Measurements from ENCODE around the gene HS6ST3.

Gene HS6ST3

GRCh38 chr13:96824140-96824539, 734.2 kb downstream of the HS6ST3 start:
- Histone ChIP-seq H3K9me3 (ENCODE audit: severe bottlenecking) (no peaks in the 10 kb centered on the region), H3K36me3 (no peaks in the 10 kb centered on the region), H3K4me3 (ENCODE audit: low read depth, low read length) (no peak overlapping the region), H3K27me3 (ENCODE audit: insufficient read depth, low read depth, severe bottlenecking) (peaks cover 83% of the 10 kb centered on the region), H3K27ac (no peak overlapping the region)
- no peak for TF ChIP-seq CTCF (IDR thresholded peaks at IDR 0.05; ENCODE audit: low read depth, low read length)
- no peak for DNase-seq

- Histone ChIP-seq H3K27me3 (ENCODE audit: insufficient read depth, low read depth, severe bottlenecking) (peaks cover 70% of the 10 kb centered on the region), H3K36me3 (no peaks in the 10 kb centered on the region), H3K4me3 (ENCODE audit: low read depth, low read length) (no peak overlapping the region), H3K9me3 (ENCODE audit: severe bottlenecking) (no peaks in the 10 kb centered on the region), H3K27ac (no peak overlapping the region)
- TF ChIP-seq CTCF (IDR thresholded peaks at IDR 0.05; ENCODE audit: low read depth, low read length): no peak
- no peak for DNase-seq
Observed at GRCh38 chr13:96825653-96826052, 735.7 kb downstream of the HS6ST3 start.

GRCh38 chr13:96834626-96835025, 744.7 kb downstream of the HS6ST3 start:
- Histone ChIP-seq H3K4me3 (ENCODE audit: low read depth, low read length) (no peak overlapping the region), H3K36me3 (no peaks in the 10 kb centered on the region), H3K27me3 (ENCODE audit: insufficient read depth, low read depth, severe bottlenecking) (peaks cover 80% of the 10 kb centered on the region), H3K9me3 (ENCODE audit: severe bottlenecking) (peaks cover 8% of the 10 kb centered on the region), H3K27ac (no peak overlapping the region)
- DNase-seq: no peak
- no peak for TF ChIP-seq CTCF (IDR thresholded peaks at IDR 0.05; ENCODE audit: low read depth, low read length)

- H3K9me3 ChIP-seq (ENCODE audit: severe bottlenecking): peaks cover 8% of the 10 kb centered on the region
- no peak overlapping the region for H3K4me3 ChIP-seq (ENCODE audit: low read depth, low read length)
- DNase-seq: no peak
- peaks cover 89% of the 10 kb centered on the region for H3K27me3 ChIP-seq (ENCODE audit: insufficient read depth, low read depth, severe bottlenecking)
- no peaks in the 10 kb centered on the region for H3K36me3 ChIP-seq
- H3K27ac ChIP-seq: no peak overlapping the region
- no peak for TF ChIP-seq CTCF (IDR thresholded peaks at IDR 0.05; ENCODE audit: low read depth, low read length)
Observed at GRCh38 chr13:96835546-96835945, 745.6 kb downstream of the HS6ST3 start.

- Histone ChIP-seq H3K27ac (no peak overlapping the region), H3K36me3 (no peaks in the 10 kb centered on the region), H3K9me3 (ENCODE audit: severe bottlenecking) (peaks cover 3% of the 10 kb centered on the region), H3K4me3 (ENCODE audit: low read depth, low read length) (no peak overlapping the region), H3K27me3 (ENCODE audit: insufficient read depth, low read depth, severe bottlenecking) (peaks cover 94% of the 10 kb centered on the region)
- DNase-seq: no peak
- no peak for TF ChIP-seq CTCF (IDR thresholded peaks at IDR 0.05; ENCODE audit: low read depth, low read length)
Observed at GRCh38 chr13:96836733-96837132, 746.8 kb downstream of the HS6ST3 start.

- Histone ChIP-seq H3K4me3 (ENCODE audit: low read depth, low read length) (no peak overlapping the region), H3K9me3 (ENCODE audit: severe bottlenecking) (peaks cover 3% of the 10 kb centered on the region), H3K27ac (no peak overlapping the region), H3K36me3 (no peaks in the 10 kb centered on the region), H3K27me3 (ENCODE audit: insufficient read depth, low read depth, severe bottlenecking) (peaks cover 93% of the 10 kb centered on the region)
- DNase-seq: no peak
- no peak for TF ChIP-seq CTCF (IDR thresholded peaks at IDR 0.05; ENCODE audit: low read depth, low read length)
Observed at GRCh38 chr13:96837809-96838208, 747.9 kb downstream of the HS6ST3 start.

Data from WERI-Rb-1 (cell line).